ENCODE results near the gene LRFN5.

Gene LRFN5

DNA sequence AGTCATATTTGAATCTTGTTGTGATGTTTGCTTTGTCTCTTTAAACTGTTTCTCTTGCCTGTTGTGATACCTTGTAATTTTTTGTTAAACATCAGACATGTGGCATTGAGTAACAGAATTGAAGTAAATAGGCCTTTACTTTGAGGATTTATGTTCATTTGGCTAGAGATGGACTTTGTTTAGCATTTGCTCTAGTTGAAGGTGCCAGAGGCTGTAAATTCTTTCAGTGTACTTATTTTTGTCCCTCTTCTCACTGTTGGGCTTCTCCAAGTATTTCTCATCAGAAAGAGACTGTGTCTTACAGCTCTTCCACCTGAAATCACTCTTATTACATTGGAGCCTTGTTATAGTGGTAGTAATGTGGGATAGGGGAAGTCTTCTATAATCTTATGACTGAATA, 175.8 kb downstream of the LRFN5 start:
- Histone ChIP-seq H3K9ac (ENCODE audit: low read length) (no peak overlapping the region), H3K27ac (ENCODE audit: low read depth, low read length) (no peak overlapping the region), H3K4me1 (ENCODE audit: control insufficient read depth, insufficient read depth, low read length) (no peaks in the 10 kb centered on the region), H3K36me3 (ENCODE audit: control insufficient read depth, insufficient read depth, low read length) (no peaks in the 10 kb centered on the region), H3K27me3 (ENCODE audit: control insufficient read depth, insufficient read depth, low read length) (no peaks in the 10 kb centered on the region), H3K4me3 (ENCODE audit: low read depth, low read length) (no peak overlapping the region), H3K9me3 (ENCODE audit: control insufficient read depth, insufficient read depth, low read depth, low read length) (no peaks in the 10 kb centered on the region)

GRCh38 chr14:41783403-41783802, 176.7 kb downstream of the LRFN5 start:
- H3K27me3 ChIP-seq (ENCODE audit: control insufficient read depth, insufficient read depth, low read length) = no peaks in the 10 kb centered on the region
- no peak overlapping the region for H3K9ac ChIP-seq (ENCODE audit: low read length)
- H3K9me3 ChIP-seq (ENCODE audit: control insufficient read depth, insufficient read depth, low read depth, low read length) = no peaks in the 10 kb centered on the region
- no peaks in the 10 kb centered on the region for H3K4me1 ChIP-seq (ENCODE audit: control insufficient read depth, insufficient read depth, low read length)
- no peak overlapping the region for H3K27ac ChIP-seq (ENCODE audit: low read depth, low read length)
- H3K36me3 ChIP-seq (ENCODE audit: control insufficient read depth, insufficient read depth, low read length) = no peaks in the 10 kb centered on the region
- H3K4me3 ChIP-seq (ENCODE audit: low read depth, low read length) = no peak overlapping the region

DNA sequence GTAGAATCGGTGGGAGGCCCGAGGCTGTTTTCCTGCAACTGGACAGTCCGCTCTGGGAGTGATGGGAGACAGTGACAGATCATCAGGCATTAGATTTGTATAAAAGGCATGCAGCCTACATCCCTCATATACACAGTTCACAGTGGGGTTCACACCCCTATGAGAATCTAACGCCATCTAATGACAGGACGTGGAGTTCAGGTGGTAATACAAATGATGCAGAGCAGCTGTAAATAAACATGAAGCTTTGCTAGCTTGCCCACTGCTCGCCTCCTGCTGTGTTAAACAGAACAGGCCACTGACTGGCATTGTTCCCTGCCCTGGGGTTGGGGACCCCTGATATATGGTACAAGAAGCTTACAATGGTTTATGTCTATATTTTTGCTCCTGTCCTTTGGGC, 179.0 kb downstream of the LRFN5 start:
- Histone ChIP-seq H3K4me1 (ENCODE audit: control insufficient read depth, insufficient read depth, low read length) (no peaks in the 10 kb centered on the region), H3K27me3 (ENCODE audit: control insufficient read depth, insufficient read depth, low read length) (no peaks in the 10 kb centered on the region), H3K27ac (ENCODE audit: low read depth, low read length) (no peak overlapping the region), H3K36me3 (ENCODE audit: control insufficient read depth, insufficient read depth, low read length) (no peaks in the 10 kb centered on the region), H3K9ac (ENCODE audit: low read length) (no peak overlapping the region), H3K9me3 (ENCODE audit: control insufficient read depth, insufficient read depth, low read depth, low read length) (no peaks in the 10 kb centered on the region), H3K4me3 (ENCODE audit: low read depth, low read length) (no peak overlapping the region)

- Histone ChIP-seq H3K4me1 (ENCODE audit: control insufficient read depth, insufficient read depth, low read length) (no peaks in the 10 kb centered on the region), H3K9ac (ENCODE audit: low read length) (no peak overlapping the region), H3K27me3 (ENCODE audit: control insufficient read depth, insufficient read depth, low read length) (no peaks in the 10 kb centered on the region), H3K4me3 (ENCODE audit: low read depth, low read length) (no peak overlapping the region), H3K27ac (ENCODE audit: low read depth, low read length) (no peak overlapping the region), H3K9me3 (ENCODE audit: control insufficient read depth, insufficient read depth, low read depth, low read length) (no peaks in the 10 kb centered on the region), H3K36me3 (ENCODE audit: control insufficient read depth, insufficient read depth, low read length) (no peaks in the 10 kb centered on the region)
Measured at GRCh38 chr14:41799817-41800216, 193.1 kb downstream of the LRFN5 start.

DNA sequence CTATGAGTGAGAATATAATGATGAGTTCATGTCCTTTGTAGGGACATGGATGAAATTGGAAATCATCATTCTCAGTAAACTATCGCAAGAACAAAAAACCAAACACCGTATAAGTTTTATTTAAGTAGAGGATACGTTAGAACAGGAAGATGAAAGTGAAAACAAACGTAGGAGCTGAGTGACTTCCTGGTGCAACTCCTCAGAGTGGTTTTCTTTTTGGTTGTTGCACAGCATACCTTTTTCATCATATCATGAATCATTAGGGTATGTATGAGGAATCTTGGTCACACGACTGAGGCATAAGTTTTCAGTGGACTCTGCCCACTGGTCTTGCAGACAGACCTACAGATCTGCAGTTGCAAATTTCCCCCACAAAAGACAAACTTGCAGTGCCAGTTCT, 199.0 kb downstream of the LRFN5 start:
- no peaks in the 10 kb centered on the region for H3K36me3 ChIP-seq (ENCODE audit: control insufficient read depth, insufficient read depth, low read length)
- H3K4me1 ChIP-seq (ENCODE audit: control insufficient read depth, insufficient read depth, low read length) = no peaks in the 10 kb centered on the region

GRCh38 chr14:41806366-41806975, 199.8 kb downstream of the LRFN5 start:
- H3K27me3 ChIP-seq (ENCODE audit: control insufficient read depth, insufficient read depth, low read length) = no peaks in the 10 kb centered on the region
- no peaks in the 10 kb centered on the region for H3K36me3 ChIP-seq (ENCODE audit: control insufficient read depth, insufficient read depth, low read length)
- H3K4me3 ChIP-seq (ENCODE audit: low read depth, low read length) = no peak overlapping the region
- H3K9ac ChIP-seq (ENCODE audit: low read length) = no peak overlapping the region
- H3K9me3 ChIP-seq (ENCODE audit: control insufficient read depth, insufficient read depth, low read depth, low read length) = no peaks in the 10 kb centered on the region
- H3K4me1 ChIP-seq (ENCODE audit: control insufficient read depth, insufficient read depth, low read length) = no peaks in the 10 kb centered on the region
- no peak overlapping the region for H3K27ac ChIP-seq (ENCODE audit: low read depth, low read length)

More for the DNA sequence above, 199.0 kb downstream of the LRFN5 start:
- Histone ChIP-seq H3K9me3 (ENCODE audit: control insufficient read depth, insufficient read depth, low read depth, low read length) (no peaks in the 10 kb centered on the region), H3K27me3 (ENCODE audit: control insufficient read depth, insufficient read depth, low read length) (no peaks in the 10 kb centered on the region), H3K4me3 (ENCODE audit: low read depth, low read length) (no peak overlapping the region), H3K9ac (ENCODE audit: low read length) (no peak overlapping the region), H3K27ac (ENCODE audit: low read depth, low read length) (no peak overlapping the region)

DNA sequence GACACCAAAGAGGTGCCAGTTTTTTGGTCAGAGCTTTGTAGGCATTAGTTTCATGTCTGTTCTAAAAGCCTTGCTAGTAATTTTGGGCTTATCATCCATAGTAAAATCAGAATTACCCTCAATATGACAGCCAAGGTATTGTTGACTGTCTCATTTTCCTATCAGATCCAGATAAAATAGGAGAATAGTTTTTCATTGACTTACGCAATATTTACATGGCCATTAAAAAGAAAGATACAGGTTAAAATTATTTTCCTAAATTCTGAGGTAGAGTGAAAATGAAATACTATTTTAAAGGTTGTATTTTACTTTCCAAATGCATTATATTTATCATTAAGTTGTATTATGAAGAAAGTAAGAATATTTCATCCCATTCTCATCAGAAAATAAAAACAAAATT, 203.7 kb downstream of the LRFN5 start:
- Histone ChIP-seq H3K27ac (ENCODE audit: low read depth, low read length) (no peak overlapping the region), H3K4me3 (ENCODE audit: low read depth, low read length) (no peak overlapping the region), H3K4me1 (ENCODE audit: control insufficient read depth, insufficient read depth, low read length) (no peaks in the 10 kb centered on the region), H3K36me3 (ENCODE audit: control insufficient read depth, insufficient read depth, low read length) (no peaks in the 10 kb centered on the region), H3K9me3 (ENCODE audit: control insufficient read depth, insufficient read depth, low read depth, low read length) (no peaks in the 10 kb centered on the region), H3K27me3 (ENCODE audit: control insufficient read depth, insufficient read depth, low read length) (no peaks in the 10 kb centered on the region), H3K9ac (ENCODE audit: low read length) (no peak overlapping the region)

GRCh38 chr14:41817626-41818025, 210.9 kb downstream of the LRFN5 start:
- no peaks in the 10 kb centered on the region for H3K4me1 ChIP-seq (ENCODE audit: control insufficient read depth, insufficient read depth, low read length)
- H3K4me3 ChIP-seq (ENCODE audit: low read depth, low read length) = no peak overlapping the region
- no peaks in the 10 kb centered on the region for H3K36me3 ChIP-seq (ENCODE audit: control insufficient read depth, insufficient read depth, low read length)
- H3K27ac ChIP-seq (ENCODE audit: low read depth, low read length) = no peak overlapping the region
- no peaks in the 10 kb centered on the region for H3K27me3 ChIP-seq (ENCODE audit: control insufficient read depth, insufficient read depth, low read length)
- H3K9ac ChIP-seq (ENCODE audit: low read length) = no peak overlapping the region
- no peaks in the 10 kb centered on the region for H3K9me3 ChIP-seq (ENCODE audit: control insufficient read depth, insufficient read depth, low read depth, low read length)

GRCh38 chr14:41824441-41824840, 217.8 kb downstream of the LRFN5 start:
- no peak overlapping the region for H3K4me3 ChIP-seq (ENCODE audit: low read depth, low read length)
- H3K27ac ChIP-seq (ENCODE audit: low read depth, low read length) = no peak overlapping the region
- no peaks in the 10 kb centered on the region for H3K27me3 ChIP-seq (ENCODE audit: control insufficient read depth, insufficient read depth, low read length)
- no peaks in the 10 kb centered on the region for H3K36me3 ChIP-seq (ENCODE audit: control insufficient read depth, insufficient read depth, low read length)
- no peaks in the 10 kb centered on the region for H3K4me1 ChIP-seq (ENCODE audit: control insufficient read depth, insufficient read depth, low read length)
- H3K9ac ChIP-seq (ENCODE audit: low read length) = no peak overlapping the region
- no peaks in the 10 kb centered on the region for H3K9me3 ChIP-seq (ENCODE audit: control insufficient read depth, insufficient read depth, low read depth, low read length)

DNA sequence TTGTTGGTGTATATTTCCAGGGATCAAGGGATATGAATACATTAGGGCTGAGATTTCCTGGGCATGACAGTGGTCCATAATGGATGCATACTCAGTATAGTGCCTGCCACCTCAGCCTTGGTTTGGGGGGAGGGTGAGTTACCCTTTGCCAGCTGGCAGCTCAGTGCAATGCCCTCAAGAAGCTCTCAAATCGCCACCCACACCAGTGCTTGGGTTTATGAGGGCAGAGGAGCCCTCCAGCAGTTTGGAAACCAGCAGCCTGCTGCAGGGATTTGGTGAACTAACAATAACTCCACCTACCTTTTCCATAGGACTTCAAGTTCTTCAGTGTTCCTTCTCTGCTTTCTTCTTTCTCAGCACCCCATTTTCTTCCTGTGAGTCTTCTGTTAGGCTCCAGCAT, 218.9 kb downstream of the LRFN5 start:
- Histone ChIP-seq H3K4me1 (ENCODE audit: control insufficient read depth, insufficient read depth, low read length) (no peaks in the 10 kb centered on the region), H3K9me3 (ENCODE audit: control insufficient read depth, insufficient read depth, low read depth, low read length) (no peaks in the 10 kb centered on the region), H3K27ac (ENCODE audit: low read depth, low read length) (no peak overlapping the region), H3K27me3 (ENCODE audit: control insufficient read depth, insufficient read depth, low read length) (no peaks in the 10 kb centered on the region), H3K9ac (ENCODE audit: low read length) (no peak overlapping the region), H3K36me3 (ENCODE audit: control insufficient read depth, insufficient read depth, low read length) (no peaks in the 10 kb centered on the region), H3K4me3 (ENCODE audit: low read depth, low read length) (no peak overlapping the region)

- no peak overlapping the region for H3K4me3 ChIP-seq (ENCODE audit: low read depth, low read length)
- no peak overlapping the region for H3K9ac ChIP-seq (ENCODE audit: low read length)
- no peaks in the 10 kb centered on the region for H3K9me3 ChIP-seq (ENCODE audit: control insufficient read depth, insufficient read depth, low read depth, low read length)
- H3K36me3 ChIP-seq (ENCODE audit: control insufficient read depth, insufficient read depth, low read length) = no peaks in the 10 kb centered on the region
- no peak overlapping the region for H3K27ac ChIP-seq (ENCODE audit: low read depth, low read length)
- H3K27me3 ChIP-seq (ENCODE audit: control insufficient read depth, insufficient read depth, low read length) = no peaks in the 10 kb centered on the region
- no peaks in the 10 kb centered on the region for H3K4me1 ChIP-seq (ENCODE audit: control insufficient read depth, insufficient read depth, low read length)
Measured at GRCh38 chr14:41830714-41831406, 224.2 kb downstream of the LRFN5 start.

Data from HUES6 (cell line).